Measurements from ENCODE around the gene CNGA3.

Gene CNGA3

DNA sequence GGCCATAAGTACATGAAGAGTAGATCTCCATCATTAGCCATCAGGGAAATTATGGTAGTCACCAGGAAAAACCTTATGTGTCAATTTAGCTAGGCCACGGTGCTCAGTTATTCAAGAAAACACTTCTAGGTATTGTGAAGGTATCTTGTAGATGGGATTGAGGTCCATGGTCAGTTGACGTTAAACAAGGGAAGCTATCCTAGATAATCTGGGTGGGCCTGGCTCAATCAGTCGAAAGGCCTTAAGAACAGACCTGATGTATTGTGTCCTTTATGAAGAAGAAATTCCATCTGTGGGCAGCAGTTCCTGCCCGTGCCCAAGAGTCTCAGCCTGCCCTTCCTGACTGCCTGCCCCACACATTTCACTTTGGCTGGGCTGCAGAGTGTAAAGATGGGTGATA lies 16.7 kb upstream of the CNGA3 start:
- DNase-seq, result no peak

- no peak for DNase-seq
Measured at GRCh38 chr2:98332989-98333388, 13.3 kb upstream of the CNGA3 start.

- no peak for DNase-seq
Measured at GRCh38 chr2:98333922-98334321, 12.3 kb upstream of the CNGA3 start.

- no peak for DNase-seq
Measured at GRCh38 chr2:98334439-98335078, 11.7 kb upstream of the CNGA3 start.

- DNase-seq, result no peak
Measured at GRCh38 chr2:98335271-98335670, 11.0 kb upstream of the CNGA3 start.

DNA sequence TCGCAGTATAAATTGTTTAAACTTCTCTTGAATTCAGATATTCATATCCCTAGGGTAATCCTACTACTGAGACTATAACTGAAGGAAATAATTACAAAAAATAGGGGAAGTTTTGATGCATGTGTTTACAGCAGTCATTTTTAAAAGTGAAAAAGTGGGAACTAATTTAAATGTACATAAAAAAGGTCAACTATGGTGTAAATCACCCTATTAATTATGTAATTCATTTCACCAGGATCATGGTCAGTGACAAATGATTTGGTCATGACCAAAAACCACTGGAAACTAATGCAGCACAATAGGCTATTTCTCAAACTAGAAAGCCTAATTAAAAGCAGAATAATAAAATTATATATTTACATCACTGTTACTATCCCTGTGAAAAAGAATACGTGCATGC lies 5.0 kb upstream of the CNGA3 start:
- DNase-seq, result no peak

DNA sequence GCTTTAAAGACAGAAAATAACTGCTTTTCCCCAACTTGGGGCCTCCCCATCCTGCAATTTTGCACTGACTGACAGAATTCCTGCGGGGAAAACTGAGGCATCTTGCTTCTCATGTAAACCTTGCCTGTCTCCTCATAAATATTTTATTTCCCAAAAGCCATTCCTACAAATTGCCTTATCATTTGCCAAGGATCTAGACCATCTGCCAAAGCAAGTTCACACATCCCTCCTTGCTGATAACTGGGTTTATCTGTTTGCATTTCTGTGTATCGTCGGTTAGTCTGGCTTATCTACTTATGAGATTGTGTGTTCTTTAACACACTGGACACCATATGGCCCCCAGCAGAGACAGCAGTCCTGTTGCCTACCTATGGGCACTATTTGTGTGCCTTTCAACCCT lies 3.0 kb upstream of the CNGA3 start:
- no peak for DNase-seq

DNA sequence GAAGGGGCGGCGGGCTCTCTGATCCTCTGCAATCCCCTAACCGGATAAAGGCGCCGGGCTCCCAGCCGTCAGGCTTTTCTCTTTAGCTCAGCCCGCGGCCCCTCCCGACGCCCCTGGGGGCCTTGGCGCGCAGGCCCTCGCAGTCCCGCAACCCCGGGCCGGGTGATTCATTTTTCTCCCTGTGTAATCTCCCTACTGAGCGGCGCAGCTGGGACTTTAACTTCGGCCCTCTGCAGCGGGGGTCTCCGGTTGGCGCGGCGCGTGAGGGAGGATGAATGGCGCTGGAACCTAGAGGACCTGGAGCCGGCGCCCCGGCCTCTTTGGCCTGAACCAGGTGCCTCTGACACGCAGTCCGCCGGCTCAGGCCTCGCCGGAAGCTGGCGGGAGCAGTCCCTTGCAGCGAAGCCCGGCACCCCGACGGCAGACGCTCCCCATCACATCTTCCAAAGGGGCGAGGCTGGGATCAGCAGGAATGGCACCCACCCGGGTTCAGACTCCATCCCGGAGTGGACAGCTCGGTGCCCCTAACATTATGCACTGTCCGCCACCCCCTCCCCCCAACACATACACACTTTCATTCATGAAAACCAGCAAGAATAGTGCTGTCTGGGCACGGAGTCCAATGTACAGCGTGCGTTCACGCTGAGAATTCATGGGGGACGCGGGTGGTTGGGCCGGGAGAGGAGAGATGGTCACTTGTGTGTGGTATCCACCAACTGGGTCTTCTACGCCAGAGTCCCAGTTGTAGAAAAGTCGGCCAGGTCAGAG lies 1.2 kb downstream of the CNGA3 start:
- DNase-seq, result no peak

- no peak for DNase-seq
Measured at GRCh38 chr2:98348066-98348561, 1.9 kb downstream of the CNGA3 start.

GRCh38 chr2:98350411-98350810 lies 4.2 kb downstream of the CNGA3 start:
- DNase-seq, result no peak

DNA sequence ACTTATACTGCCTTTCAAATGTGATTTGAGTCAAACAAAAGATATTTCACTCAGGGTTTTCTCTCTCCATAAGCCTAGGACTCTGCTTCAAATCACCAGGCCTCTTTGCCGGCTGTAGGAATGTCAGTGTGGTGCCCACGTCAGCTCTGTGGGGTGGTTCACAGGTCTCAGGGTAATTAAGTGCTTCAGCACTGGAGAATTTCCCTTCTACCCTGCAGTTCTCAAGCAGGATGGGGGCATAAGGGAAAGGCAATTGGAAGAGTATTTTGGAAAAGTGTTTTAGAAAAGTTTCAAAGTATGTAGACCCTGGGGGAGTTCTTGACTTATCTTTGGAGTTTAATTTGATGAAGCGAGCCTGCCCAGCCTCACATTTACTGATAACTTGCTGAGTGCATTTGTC lies 9.6 kb downstream of the CNGA3 start:
- DNase-seq, result no peak

GRCh38 chr2:98356729-98357128 lies 10.5 kb downstream of the CNGA3 start:
- DNase-seq, result no peak

DNA sequence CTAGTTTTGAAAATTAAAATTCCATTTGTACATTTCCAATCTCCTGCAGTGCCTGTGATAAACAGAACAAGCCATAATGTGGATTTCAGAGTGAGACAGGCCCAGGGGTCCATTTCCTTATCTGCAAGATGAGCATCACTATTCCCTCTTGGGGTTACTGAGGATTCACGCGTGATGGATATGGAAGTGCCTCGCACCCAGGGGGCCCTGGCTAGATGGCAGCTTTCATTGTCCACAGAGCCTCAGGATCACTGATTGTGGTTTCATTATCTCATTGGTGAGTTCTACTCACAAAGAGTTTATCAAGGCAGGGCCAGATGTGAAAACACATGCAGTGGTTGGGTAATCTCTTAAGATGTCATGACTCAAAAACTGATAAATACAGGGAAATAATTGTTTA lies 11.6 kb downstream of the CNGA3 start:
- DNase-seq, result no peak

- DNase-seq, result no peak
Measured at GRCh38 chr2:98359986-98360385, 13.7 kb downstream of the CNGA3 start.

GRCh38 chr2:98367721-98368120 lies 21.5 kb downstream of the CNGA3 start:
- no peak for DNase-seq

DNA sequence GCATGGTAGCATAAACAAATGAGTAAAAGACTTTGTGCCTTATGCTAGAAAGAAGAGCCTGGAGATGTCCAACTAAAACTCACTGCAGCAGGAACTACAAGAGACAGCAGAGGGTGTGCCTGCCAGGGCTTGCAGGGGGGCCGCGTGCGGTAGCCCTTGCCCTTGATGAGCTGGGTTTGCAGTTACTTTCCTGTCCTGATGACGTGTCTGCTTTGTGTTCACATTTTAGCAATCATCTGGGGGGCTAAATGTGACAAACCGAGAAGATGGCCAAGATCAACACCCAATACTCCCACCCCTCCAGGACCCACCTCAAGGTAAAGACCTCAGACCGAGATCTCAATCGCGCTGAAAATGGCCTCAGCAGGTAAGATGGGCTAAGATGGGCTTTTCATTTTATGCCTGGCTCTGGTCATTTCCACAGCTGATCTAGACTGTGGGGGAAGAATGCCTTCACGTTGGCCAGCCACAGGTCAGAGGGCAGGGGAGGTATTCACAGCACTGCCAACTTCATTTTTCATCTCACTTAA lies 23.5 kb downstream of the CNGA3 start:
- DNase-seq, result no peak

DNA sequence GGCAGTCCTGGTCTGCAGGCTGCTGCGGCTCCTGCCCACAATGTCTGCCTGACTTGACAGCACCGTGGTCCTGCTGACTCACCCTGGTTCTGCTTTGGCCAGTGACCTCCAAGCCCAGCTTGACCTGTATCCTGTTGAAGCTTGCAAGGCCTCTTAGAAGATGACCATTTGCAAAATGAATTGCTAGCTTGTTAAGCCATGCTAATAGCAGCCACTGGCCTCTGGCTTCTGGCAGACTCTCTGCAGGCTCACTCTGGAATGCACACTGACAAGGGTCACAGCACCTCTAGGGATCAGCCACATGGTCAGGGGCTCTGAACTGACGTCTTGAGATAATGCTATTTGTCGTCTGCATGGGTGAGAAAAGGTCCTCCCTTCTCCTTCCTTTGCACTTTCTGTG lies 25.9 kb downstream of the CNGA3 start:
- no peak for DNase-seq

DNA sequence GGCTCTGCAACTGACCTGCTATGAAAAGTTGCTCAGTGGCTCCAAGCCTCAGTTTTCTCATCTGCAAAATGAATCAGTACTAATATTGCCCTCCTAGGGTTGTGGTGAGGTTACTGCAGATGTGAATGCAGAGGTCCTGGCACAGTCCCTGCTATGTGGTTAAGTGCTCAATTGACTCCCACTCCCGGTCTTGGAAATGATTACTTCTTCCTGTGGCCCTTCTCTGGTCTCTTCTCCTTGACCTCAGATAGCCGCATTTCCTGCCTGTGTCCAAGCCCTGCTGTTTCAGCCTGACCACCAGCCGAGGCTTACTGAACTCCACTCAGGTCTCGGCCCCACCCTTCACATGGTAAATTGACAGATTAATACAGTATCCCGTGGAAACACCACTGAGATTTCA lies 26.3 kb downstream of the CNGA3 start:
- no peak for DNase-seq

DNA sequence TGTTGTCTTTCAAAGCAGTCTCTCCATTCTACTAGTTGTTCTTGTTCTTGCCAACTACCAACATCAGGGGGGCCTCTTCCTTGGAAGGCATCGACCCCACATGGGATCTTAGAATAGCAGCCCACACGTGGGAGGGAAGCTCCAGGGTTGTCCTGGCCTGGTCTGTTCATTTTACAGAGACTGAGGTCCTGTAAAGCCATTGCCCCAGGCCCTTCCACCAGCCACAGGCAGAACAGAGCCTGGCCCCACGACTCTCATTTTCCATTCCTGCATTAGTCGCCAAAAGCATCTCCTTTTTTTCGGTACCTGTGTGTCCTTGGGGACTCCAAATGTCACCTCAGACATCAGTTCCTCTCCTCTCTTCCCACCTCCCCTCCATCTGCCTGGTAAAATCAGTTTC lies 28.0 kb downstream of the CNGA3 start:
- no peak for DNase-seq

- DNase-seq, result no peak
Measured at GRCh38 chr2:98374958-98375570, 28.8 kb downstream of the CNGA3 start.

- no peak for DNase-seq
Measured at GRCh38 chr2:98376301-98376910, 30.1 kb downstream of the CNGA3 start.

GRCh38 chr2:98376996-98377395 lies 30.7 kb downstream of the CNGA3 start:
- no peak for DNase-seq

DNA sequence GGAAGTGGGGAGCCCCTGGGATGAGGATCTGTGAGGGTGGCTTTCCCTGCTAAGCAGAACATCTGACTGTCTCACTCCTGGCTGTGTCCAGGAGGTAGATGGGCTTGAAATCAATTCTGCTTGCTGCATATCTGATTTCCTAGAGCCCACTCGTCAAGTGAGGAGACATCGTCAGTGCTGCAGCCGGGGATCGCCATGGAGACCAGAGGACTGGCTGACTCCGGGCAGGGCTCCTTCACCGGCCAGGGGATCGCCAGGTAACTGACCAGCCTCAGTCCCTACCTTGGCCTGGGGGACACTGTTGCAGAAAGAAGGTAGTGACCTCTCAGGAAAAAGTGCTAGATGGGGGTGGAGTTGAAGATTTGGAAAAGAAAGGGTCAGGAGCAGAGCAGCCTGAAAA lies 31.3 kb downstream of the CNGA3 start:
- no peak for DNase-seq

- no peak for DNase-seq
Measured at GRCh38 chr2:98378196-98378595, 31.9 kb downstream of the CNGA3 start.
